ENCODE data around the gene SNX30.

- TF ChIP-seq EZH2phosphoT487 (IDR thresholded peaks at IDR 0.05; ENCODE audit: borderline replicate concordance) (no peak), CTCF (conservative IDR thresholded peaks at IDR 0.05; ENCODE audit: low read length) (no peak)
Measured at GRCh38 chr9:112856843-112857242, 106.3 kb downstream of the SNX30 start.
